Suprapubic skin (tissue), 3 donors: Measurements from ENCODE around the gene EXOC3L4.

ENCODE experiments used
- CTCF ChIP-seq, 2 donors: fragments of 200-600 bp in 1 of 2; fragments of 450-650 bp in 1 of 2; sonication (generic) in 1 of 2; IDR thresholded peaks; one replicate each; pipeline ENCODE4 v1.5.1; 2016 to 2019; ENCODE audit warnings: antibody characterized with exemption in 2 of 2, mild to moderate bottlenecking in 1 of 2, moderate library complexity in 1 of 2
- EP300 ChIP-seq: sonication (generic); formaldehyde crosslinking; IDR thresholded peaks from one replicate; pipeline ENCODE4 v1.6.1; 2017; ENCODE audit warnings: antibody characterized with exemption
- POLR2A ChIP-seq, 2 donors: fragments of 450-650 bp; IDR thresholded peaks; one replicate each; pipeline ENCODE4 v1.6.1; 2017; ENCODE audit warnings: antibody characterized with exemption in 2 of 2, mild to moderate bottlenecking in 2 of 2, moderate library complexity in 2 of 2

DNA sequence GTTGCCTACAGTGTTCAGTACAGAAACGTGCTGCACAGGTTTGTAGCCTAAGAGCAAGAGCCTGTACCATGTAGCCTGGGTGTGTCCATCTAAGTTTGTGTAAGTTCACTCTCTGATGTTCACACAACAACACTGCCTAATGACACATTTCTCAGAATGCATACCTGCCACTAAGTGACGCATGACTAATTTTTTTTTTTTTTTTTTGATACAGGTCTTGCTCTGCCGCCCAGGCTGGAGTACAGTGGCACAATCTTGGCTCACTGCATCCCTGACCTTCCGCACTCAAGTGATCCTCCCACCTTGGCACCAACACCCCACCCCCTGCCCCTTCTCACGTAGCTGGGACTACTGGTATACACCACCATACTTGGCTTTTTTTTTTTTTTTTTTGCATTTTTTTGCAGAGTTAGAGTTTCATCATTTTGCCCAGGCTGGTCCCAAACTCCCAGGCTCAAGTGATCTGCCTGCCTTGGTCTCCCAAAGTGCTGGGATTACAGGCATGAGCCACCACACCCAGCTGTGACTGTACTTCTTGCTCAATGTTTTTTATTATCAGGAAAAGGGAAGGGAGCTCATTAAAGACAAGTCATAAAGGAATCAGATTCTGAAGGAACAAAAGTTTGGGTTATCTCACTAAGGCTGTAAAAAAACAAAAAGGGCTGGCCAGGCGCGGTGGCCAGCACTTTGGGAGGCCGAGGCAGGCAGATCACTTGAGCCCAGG, 27.1 kb upstream of the EXOC3L4 start:
- TF ChIP-seq CTCF (IDR thresholded peaks at IDR 0.05) (no peak), EP300 (no peak), POLR2A (IDR thresholded peaks at IDR 0.05) (no peak)
